ENCODE results near the gene NDUFAF5. TPM values are rescaled to one million over a fixed set of nuclear protein-coding genes. Genes with fewer than 3 reads are reported as not detected.

Gene NDUFAF5
- total RNA-seq, 1 experiment from 2014 or later, result 31.8 TPM

DNA sequence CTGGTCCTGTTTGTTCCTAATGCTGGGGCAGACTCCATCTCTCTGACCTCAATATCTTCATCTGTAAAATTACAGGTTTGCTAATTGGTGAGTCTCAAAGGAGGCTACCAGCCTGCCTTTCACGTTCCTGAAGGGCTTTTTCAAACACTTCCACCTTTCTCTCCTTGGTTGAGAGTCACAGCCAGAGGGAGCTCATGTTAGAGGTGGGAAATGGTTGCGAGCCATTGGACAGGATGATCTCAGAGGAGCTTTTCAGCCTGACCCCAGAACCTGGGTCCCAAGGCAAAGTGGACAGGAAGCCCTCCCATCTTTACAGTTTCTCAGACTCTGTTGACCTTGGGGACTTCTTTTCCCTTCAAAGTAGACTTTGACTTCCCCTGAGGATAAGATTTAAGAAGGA is 37.6 kb downstream of the NDUFAF5 start:
- Mint-ChIP-seq H3K9me3 (no peaks in the 10 kb centered on the region), H3K36me3 (peaks cover 3% of the 10 kb centered on the region), H3K27me3 (ENCODE audit: low read depth) (no peaks in the 10 kb centered on the region), H3K4me3 (no peak overlapping the region), H3K27ac (no peak overlapping the region), H3K4me1 (peaks cover 5% of the 10 kb centered on the region)
- no peak for TF ChIP-seq ELF4 (CRISPR knock-in tag; IDR thresholded peaks at IDR 0.05; ENCODE audit: low read depth)
- TF ChIP-seq, protein P1, sequence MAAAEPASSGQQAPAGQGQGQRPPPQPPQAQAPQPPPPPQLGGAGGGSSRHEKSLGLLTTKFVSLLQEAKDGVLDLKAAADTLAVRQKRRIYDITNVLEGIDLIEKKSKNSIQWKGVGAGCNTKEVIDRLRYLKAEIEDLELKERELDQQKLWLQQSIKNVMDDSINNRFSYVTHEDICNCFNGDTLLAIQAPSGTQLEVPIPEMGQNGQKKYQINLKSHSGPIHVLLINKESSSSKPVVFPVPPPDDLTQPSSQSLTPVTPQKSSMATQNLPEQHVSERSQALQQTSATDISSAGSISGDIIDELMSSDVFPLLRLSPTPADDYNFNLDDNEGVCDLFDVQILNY (CRISPR knock-in tag; IDR thresholded peaks at IDR 0.05), result no peak
- CTCF ChIA-PET, result interaction anchor here (0.6 to 2.3 kb wide), 9 partner anchors 52 to 276 kb away, joined by 3 to 24 read pairs (median 4); partner anchors contain the start of genes MACROD2 and SEL1L2
- DNase-seq (ENCODE audit: low spot score) (peak; percentile 19), ATAC-seq (peak; percentile 70)
- POLR2A ChIA-PET, result no interaction called here

GRCh38 chr20:13824459-13824858 is 39.6 kb downstream of the NDUFAF5 start:
- ChIA-PET POLR2A (no interaction called here), CTCF (no interaction called here)
- Mint-ChIP-seq H3K4me3 (no peak overlapping the region), H3K27me3 (ENCODE audit: low read depth) (no peaks in the 10 kb centered on the region), H3K27ac (no peak overlapping the region), H3K9me3 (no peaks in the 10 kb centered on the region), H3K36me3 (no peaks in the 10 kb centered on the region), H3K4me1 (peaks cover 5% of the 10 kb centered on the region)
- DNase-seq (ENCODE audit: low spot score), result no peak
- no peak for ATAC-seq
- no peak for TF ChIP-seq ZNF263 (CRISPR knock-in tag; IDR thresholded peaks at IDR 0.05; ENCODE audit: low read depth)
- TF ChIP-seq ATF1 (CRISPR knock-in tag; IDR thresholded peaks at IDR 0.05), result no peak
- TF ChIP-seq ZBTB43 (CRISPR knock-in tag; IDR thresholded peaks at IDR 0.05), result no peak
- TF ChIP-seq, protein P2, sequence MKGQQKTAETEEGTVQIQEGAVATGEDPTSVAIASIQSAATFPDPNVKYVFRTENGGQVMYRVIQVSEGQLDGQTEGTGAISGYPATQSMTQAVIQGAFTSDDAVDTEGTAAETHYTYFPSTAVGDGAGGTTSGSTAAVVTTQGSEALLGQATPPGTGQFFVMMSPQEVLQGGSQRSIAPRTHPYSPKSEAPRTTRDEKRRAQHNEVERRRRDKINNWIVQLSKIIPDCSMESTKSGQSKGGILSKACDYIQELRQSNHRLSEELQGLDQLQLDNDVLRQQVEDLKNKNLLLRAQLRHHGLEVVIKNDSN (CRISPR knock-in tag; IDR thresholded peaks at IDR 0.05), result no peak
- TF ChIP-seq ETV6 (CRISPR knock-in tag; IDR thresholded peaks at IDR 0.05), result no peak
- no peak for TF ChIP-seq RORB (CRISPR knock-in tag; IDR thresholded peaks at IDR 0.05)
- TF ChIP-seq ATF2 (CRISPR knock-in tag; IDR thresholded peaks at IDR 0.05; ENCODE audit: borderline replicate concordance, low read depth), result no peak
- TF ChIP-seq STAT6 (CRISPR knock-in tag; conservative IDR thresholded peaks at IDR 0.05; ENCODE audit: low read depth), result no peak
- no peak for TF ChIP-seq ZNF138 (CRISPR knock-in tag; conservative IDR thresholded peaks at IDR 0.05)
- TF ChIP-seq, protein P1 (CRISPR knock-in tag; IDR thresholded peaks at IDR 0.05), result no peak
- TF ChIP-seq ZNF317 (CRISPR knock-in tag; IDR thresholded peaks at IDR 0.05; ENCODE audit: borderline replicate concordance, low read depth), result no peak
- no peak for TF ChIP-seq ATF3 (CRISPR knock-in tag; conservative IDR thresholded peaks at IDR 0.05)
- TF ChIP-seq EMX1 (CRISPR knock-in tag; IDR thresholded peaks at IDR 0.05), result no peak
- no peak for TF ChIP-seq FOXJ3 (CRISPR knock-in tag; IDR thresholded peaks at IDR 0.05; ENCODE audit: borderline replicate concordance)
- TF ChIP-seq MXD4 (CRISPR knock-in tag; IDR thresholded peaks at IDR 0.05; ENCODE audit: borderline replicate concordance), result no peak
